Smooth muscle cell of the brain vasculature (primary cell): ENCODE results near the gene DAP3.
"Not testable (repeated sequence)": the region's sequence is repeated elsewhere in the genome, so short reads cannot be mapped to it uniquely, and the experiment has no call there.

ENCODE experiments used
- DNase-seq: peaks from one replicate; pipeline ENCODE4 v3.0.0-alpha.2; 2012; ENCODE audit warnings: low read depth, low spot score

The DAP3 gene

GRCh38 chr1:155689081-155689607 lies at the start of gene DAP3:
DAP3 (plus strand) TSS chr1:155689091; CDS start chr1:155709780, 20,689 bp downstream.
- DNase-seq, result not testable (repeated sequence)

- no peak for DNase-seq
Observed at GRCh38 chr1:155640367-155640766, 48.5 kb upstream of the DAP3 start.

GRCh38 chr1:155642559-155643180 lies 46.2 kb upstream of the DAP3 start:
- not testable (repeated sequence) for DNase-seq

GRCh38 chr1:155643230-155643629 lies 45.7 kb upstream of the DAP3 start:
- DNase-seq, result no peak

GRCh38 chr1:155645034-155645598 lies 43.8 kb upstream of the DAP3 start:
- DNase-seq, result no peak

GRCh38 chr1:155645648-155646047 lies 43.2 kb upstream of the DAP3 start:
- no peak for DNase-seq

- DNase-seq, result peak; percentile 28
Observed at GRCh38 chr1:155646307-155646706, 42.6 kb upstream of the DAP3 start.

GRCh38 chr1:155648207-155649147 lies 40.4 kb upstream of the DAP3 start:
- DNase-seq, result peak; percentile 39

GRCh38 chr1:155649676-155650075 lies 39.2 kb upstream of the DAP3 start:
- DNase-seq, result no peak

- DNase-seq, result no peak
Observed at GRCh38 chr1:155650231-155650757, 38.6 kb upstream of the DAP3 start.

- no peak for DNase-seq
Observed at GRCh38 chr1:155651861-155652661, 36.8 kb upstream of the DAP3 start.

- DNase-seq, result no peak
Observed at GRCh38 chr1:155652951-155653350, 35.9 kb upstream of the DAP3 start.

- DNase-seq, result no peak
Observed at GRCh38 chr1:155657463-155657862, 31.4 kb upstream of the DAP3 start.

- DNase-seq, result not testable (repeated sequence)
Observed at GRCh38 chr1:155661239-155661638, 27.7 kb upstream of the DAP3 start.

GRCh38 chr1:155669233-155670162 lies 19.4 kb upstream of the DAP3 start:
- no peak for DNase-seq

GRCh38 chr1:155671750-155672149 lies 17.1 kb upstream of the DAP3 start:
- DNase-seq, result no peak

- DNase-seq, result no peak
Observed at GRCh38 chr1:155673003-155673402, 15.9 kb upstream of the DAP3 start.

GRCh38 chr1:155678027-155678426 lies 10.9 kb upstream of the DAP3 start:
- DNase-seq, result no peak

- DNase-seq, result not testable (repeated sequence)
Observed at GRCh38 chr1:155678992-155679391, 9.9 kb upstream of the DAP3 start.

- no peak for DNase-seq
Observed at GRCh38 chr1:155680531-155680930, 8.4 kb upstream of the DAP3 start.
